Stomach smooth muscle (tissue), 2 donors: Measurements from ENCODE around the gene GKN1.

Source experiments
- H3K27ac ChIP-seq: one replicate; pipeline ENCODE4 v1.7.0; 2013; ENCODE audit warnings: mild to moderate bottlenecking, low read length, inconsistent platforms
- H3K27me3 ChIP-seq, 2 donors: one replicate each; pipeline ENCODE4 v1.7.0; 2013; ENCODE audit warnings: low read length in 2 of 2; ENCODE audit not compliant: insufficient read depth in 2 of 2, control insufficient read depth in 1 of 2
- H3K36me3 ChIP-seq, 2 donors: one replicate each; pipeline ENCODE4 v1.7.0; 2013; ENCODE audit warnings: low read length in 2 of 2; ENCODE audit not compliant: control insufficient read depth in 2 of 2, insufficient read depth in 2 of 2
- H3K4me1 ChIP-seq: one replicate; pipeline ENCODE4 v1.7.0; 2013; ENCODE audit warnings: low read length; ENCODE audit not compliant: control insufficient read depth, insufficient read depth
- H3K4me3 ChIP-seq, 2 donors: one replicate each; pipeline ENCODE4 v1.7.0; 2013; ENCODE audit warnings: low read length in 2 of 2
- H3K9ac ChIP-seq, 2 donors: one replicate each; pipeline ENCODE4 v1.7.0; 2013; ENCODE audit warnings: low read length in 2 of 2, mild to moderate bottlenecking in 1 of 2
- H3K9me3 ChIP-seq, 2 donors: one replicate each; pipeline ENCODE4 v1.7.0; 2013; ENCODE audit warnings: low read length in 2 of 2; ENCODE audit not compliant: control insufficient read depth in 2 of 2
- donor health status: healthy.
- donor health status: Pancreatic carcinoma.

Gene GKN1

GRCh38 chr2:69018678-69019095 is 44.3 kb downstream of the GKN1 start:
- no peak overlapping the region for H3K4me3 ChIP-seq
- no peaks in the 10 kb centered on the region for H3K27me3 ChIP-seq
- H3K27ac ChIP-seq = no peak overlapping the region
- H3K36me3 ChIP-seq = peaks cover 0 to 2% of the 10 kb centered on the region in 2 donors
- H3K9ac ChIP-seq = no peak overlapping the region
- no peaks in the 10 kb centered on the region for H3K9me3 ChIP-seq
- H3K4me1 ChIP-seq = peaks cover 29% of the 10 kb centered on the region

DNA sequence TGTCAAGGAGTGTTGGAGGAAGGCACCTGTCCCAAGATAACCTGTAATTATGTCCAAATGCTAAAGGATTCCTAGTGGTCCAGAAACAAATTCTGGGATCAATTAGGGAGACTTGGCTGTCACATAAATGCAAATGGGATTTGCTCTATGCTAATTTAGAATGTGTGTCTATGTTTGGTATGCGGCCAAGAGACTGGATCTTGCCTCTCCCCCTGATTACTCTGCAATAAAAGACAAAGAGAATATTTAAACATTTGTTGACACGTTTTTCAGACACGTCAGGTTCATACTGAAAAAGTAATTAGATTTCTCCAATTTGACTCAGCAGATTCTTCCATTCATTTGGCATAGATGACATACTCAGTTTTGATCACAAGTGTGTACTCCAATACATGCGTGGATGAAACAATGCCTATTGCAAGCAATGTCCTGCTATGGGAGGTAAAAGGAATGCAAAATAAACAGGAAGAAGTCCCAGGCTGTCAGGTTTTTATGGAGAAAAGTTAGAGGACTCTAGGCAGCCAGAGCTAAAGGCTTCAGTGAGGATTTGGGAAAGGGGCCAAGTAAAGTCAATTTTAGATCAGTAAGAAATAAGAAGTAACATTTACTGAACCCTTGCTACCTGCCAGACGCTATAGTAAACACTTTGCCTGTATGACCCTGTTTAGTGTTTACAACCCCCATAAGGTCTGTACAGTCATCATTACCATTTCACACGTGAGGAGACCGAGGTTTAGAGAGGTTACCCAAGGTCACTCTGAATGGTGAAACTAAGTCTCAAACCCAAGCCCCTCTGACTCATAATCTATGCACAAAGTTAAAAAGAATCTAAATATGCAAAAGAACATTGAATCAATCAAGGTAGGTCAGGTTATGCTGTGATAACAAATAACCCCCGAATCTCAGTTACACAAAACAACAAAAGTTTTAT is 46.3 kb downstream of the GKN1 start:
- Histone ChIP-seq H3K36me3 (peaks cover 0 to 2% of the 10 kb centered on the region in 2 donors), H3K9ac (no peak overlapping the region), H3K9me3 (no peaks in the 10 kb centered on the region), H3K27ac (no peak overlapping the region), H3K27me3 (no peaks in the 10 kb centered on the region), H3K4me1 (peaks cover 23% of the 10 kb centered on the region), H3K4me3 (no peak overlapping the region)

DNA sequence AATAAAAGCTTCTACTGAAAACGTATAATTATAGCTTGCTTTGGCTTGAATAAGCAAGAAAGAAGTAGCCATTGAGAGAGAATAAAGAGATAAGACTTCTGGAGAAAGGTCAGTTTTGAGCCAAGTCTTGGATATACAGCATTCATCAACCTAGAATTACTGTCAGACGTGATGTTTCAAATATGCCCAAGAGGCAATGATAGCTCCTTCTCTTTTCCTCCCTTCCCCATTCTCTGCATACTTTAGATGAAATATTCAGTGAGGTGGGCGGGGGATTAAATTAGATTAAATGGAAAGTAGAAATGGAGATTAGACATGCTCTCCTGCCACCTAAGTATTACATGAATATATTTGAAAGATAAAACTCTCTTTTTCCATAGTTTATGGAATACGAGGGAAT is 47.3 kb downstream of the GKN1 start:
- no peak overlapping the region for H3K4me3 ChIP-seq
- H3K27ac ChIP-seq = no peak overlapping the region
- no peak overlapping the region for H3K9ac ChIP-seq
- no peaks in the 10 kb centered on the region for H3K27me3 ChIP-seq
- H3K4me1 ChIP-seq = peaks cover 25% of the 10 kb centered on the region
- peaks cover 0 to 2% of the 10 kb centered on the region in 2 donors for H3K36me3 ChIP-seq
- no peaks in the 10 kb centered on the region for H3K9me3 ChIP-seq

DNA sequence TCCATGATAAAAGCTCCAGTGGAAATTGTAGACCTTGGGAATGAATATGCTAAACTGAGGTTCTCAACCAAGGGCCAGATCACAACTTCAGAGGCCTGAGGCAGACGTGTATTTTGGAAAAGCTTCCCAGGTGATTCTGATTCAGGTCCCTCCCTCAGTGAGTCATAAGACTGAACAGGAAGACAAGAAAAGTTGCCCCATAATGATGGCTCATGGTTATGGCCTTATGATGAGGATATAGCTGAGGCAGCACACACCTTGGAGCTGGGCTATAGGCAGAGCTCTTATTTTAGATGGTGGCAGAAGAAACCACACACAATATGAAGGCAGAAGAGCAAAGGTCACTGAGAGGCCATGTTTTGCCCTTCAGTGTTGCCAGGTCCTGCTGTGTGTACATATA is 48.1 kb downstream of the GKN1 start:
- H3K9me3 ChIP-seq = no peaks in the 10 kb centered on the region
- peaks cover 21% of the 10 kb centered on the region for H3K4me1 ChIP-seq
- no peak overlapping the region for H3K4me3 ChIP-seq
- no peak overlapping the region for H3K9ac ChIP-seq
- peaks cover 0 to 2% of the 10 kb centered on the region in 2 donors for H3K36me3 ChIP-seq
- no peaks in the 10 kb centered on the region for H3K27me3 ChIP-seq
- H3K27ac ChIP-seq = no peak overlapping the region

- H3K27me3 ChIP-seq = no peaks in the 10 kb centered on the region
- H3K4me3 ChIP-seq = no peak overlapping the region
- H3K9me3 ChIP-seq = no peaks in the 10 kb centered on the region
- peaks cover 17% of the 10 kb centered on the region for H3K4me1 ChIP-seq
- no peak overlapping the region for H3K9ac ChIP-seq
- H3K27ac ChIP-seq = no peak overlapping the region
- H3K36me3 ChIP-seq = peaks cover 0 to 2% of the 10 kb centered on the region in 2 donors
Measured at GRCh38 chr2:69023236-69023635, 48.8 kb downstream of the GKN1 start.

DNA sequence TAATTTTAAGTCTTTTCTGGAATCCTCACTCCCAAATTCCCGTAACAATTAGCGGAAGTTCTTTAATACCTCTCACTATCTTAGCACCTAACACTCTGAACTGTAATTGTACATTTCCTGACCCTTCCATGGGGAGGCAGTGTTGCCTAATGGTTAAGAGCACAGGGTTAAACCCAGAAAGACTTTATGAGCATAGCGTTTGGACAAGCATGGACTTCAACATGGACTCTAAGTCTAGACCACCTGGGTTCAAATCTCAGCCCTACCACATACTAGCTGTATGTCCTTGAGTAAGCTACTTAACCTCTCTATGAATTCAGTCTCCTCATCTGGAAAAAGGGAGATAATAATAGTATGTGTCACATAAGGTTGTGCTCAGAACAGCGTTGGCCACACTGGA is 51.6 kb downstream of the GKN1 start:
- Histone ChIP-seq H3K4me1 (peaks cover 12% of the 10 kb centered on the region), H3K27ac (no peak overlapping the region), H3K27me3 (no peaks in the 10 kb centered on the region), H3K4me3 (no peak overlapping the region), H3K9ac (no peak overlapping the region), H3K36me3 (peaks cover 0 to 2% of the 10 kb centered on the region in 2 donors), H3K9me3 (no peaks in the 10 kb centered on the region)

GRCh38 chr2:69026691-69027459 is 52.4 kb downstream of the GKN1 start:
- Histone ChIP-seq H3K9ac (no peak overlapping the region), H3K27ac (no peak overlapping the region), H3K27me3 (no peaks in the 10 kb centered on the region), H3K4me3 (no peak overlapping the region), H3K4me1 (peaks cover 12% of the 10 kb centered on the region), H3K36me3 (no peaks in the 10 kb centered on the region), H3K9me3 (no peaks in the 10 kb centered on the region)
